NCI-H1105 treated with DMSO at 0.1 percent for 48 hours (cell line): ENCODE data around the gene ARHGEF1.

ENCODE experiments used
- DNase-seq: peaks from one replicate; lab custom pipeline; 2025; lab: John Stamatoyannopoulos, UW

Gene ARHGEF1

DNA sequence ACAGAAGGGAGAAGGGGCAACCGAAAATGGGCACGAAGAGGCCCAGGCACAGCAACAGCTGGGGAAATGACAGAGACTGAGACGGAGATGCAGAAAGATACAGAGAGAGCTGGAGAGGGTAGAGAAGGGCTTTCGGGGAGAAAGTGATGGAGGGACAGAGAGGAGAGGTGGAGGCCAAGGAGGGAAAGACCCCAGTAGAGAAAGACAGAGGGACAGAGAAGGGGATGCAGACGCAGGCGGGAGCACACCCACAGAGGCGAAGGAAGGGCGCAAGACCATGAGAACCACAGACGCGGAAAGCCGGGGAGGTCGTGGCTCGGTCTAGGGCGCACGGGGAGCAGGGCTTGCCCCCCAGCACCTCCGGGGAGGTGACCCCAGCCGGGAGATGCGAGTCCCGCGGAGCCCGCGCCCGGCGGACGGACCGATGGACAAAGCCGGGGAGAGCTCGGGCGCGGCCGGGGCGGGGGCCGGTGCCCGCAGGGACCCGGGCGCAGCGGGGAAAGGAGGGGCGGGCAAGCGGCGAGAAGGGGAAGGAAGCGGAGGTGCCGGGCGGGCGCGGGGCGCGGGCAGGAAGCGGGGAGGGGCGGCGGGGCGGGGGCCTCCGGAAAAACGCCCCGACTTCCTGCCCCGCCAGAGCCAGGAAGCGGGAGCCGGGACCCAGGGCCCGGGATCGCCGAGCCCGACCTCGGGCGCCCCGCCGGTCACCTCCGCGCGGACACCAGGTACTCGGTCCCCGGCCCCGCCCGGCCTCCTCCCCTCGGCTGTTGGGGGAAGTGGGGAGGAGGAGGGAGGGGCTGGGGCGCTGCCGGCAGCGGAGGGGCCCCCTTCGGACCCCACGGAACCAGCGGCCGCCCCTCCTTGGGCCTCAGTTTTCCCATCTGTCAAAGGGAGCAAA is at the start of gene ARHGEF1:
ARHGEF1 (plus strand) TSS at position 617 of the 895 bp plus-strand sequence. CDS start 4,899 bp downstream, outside the sequence.
- DNase-seq, result no peak

GRCh38 chr19:41837981-41838708 is 44.8 kb upstream of the ARHGEF1 start:
- no peak for DNase-seq

DNA sequence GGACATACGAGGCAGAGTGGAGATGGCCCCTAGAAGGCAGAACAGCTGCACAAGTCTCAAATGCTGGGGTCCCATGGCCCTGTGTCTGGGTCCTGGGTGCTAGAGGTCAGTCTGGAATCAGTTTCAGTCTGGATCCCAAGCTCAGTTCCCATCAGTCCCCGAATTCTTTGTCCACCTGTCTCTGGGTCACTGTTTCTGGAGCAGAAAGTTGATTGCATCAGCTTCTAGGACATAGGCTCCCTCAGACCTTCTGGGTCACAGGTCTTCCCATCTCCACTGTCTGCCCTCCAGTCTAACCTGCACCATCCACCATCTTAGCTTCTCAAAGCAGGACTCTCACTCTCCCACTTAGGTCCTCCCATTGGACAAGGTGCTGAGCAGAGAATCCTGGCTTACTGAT is 43.8 kb upstream of the ARHGEF1 start:
- DNase-seq, result no peak

DNA sequence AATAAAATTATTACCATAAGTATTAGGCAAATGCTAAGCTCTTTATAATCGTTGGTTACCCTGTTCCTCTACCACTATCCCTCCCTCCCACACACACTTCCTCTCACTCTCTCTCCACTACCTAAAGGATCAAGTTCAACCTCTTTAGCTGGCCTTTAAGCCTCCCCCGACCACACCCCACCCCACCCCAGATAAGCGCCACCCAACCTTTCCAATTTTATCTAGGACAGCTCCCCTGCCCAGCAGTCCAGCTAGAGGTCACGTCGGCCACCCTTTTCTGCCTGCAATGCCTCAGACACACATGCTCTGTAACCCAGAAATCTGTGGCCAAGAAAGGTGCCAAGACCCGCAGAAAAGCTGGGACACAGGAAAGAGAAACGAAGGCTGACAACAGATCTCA is 39.6 kb upstream of the ARHGEF1 start:
- DNase-seq, result no peak

GRCh38 chr19:41844601-41845000 is 38.4 kb upstream of the ARHGEF1 start, which contains the start of gene LYPD4:
TSS of gene LYPD4 (minus strand) at chr19:41844683. CDS start at chr19:41839285, 5,398 bp downstream.
- no peak for DNase-seq

DNA sequence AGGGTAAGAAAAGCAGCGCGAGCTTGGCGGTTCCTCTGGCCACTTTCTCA is 38.2 kb upstream of the ARHGEF1 start, which contains the start of gene DMRTC2:
DMRTC2 (plus strand) TSS at position 42 of the 50 bp plus-strand sequence. CDS start 2,387 bp downstream, outside the sequence.
- no peak for DNase-seq

- DNase-seq, result no peak
These were observed 37.9 kb upstream of the ARHGEF1 start for GRCh38 chr19:41845051-41845590.

- DNase-seq, result no peak
These were observed 35.5 kb upstream of the ARHGEF1 start for GRCh38 chr19:41847351-41848105.

DNA sequence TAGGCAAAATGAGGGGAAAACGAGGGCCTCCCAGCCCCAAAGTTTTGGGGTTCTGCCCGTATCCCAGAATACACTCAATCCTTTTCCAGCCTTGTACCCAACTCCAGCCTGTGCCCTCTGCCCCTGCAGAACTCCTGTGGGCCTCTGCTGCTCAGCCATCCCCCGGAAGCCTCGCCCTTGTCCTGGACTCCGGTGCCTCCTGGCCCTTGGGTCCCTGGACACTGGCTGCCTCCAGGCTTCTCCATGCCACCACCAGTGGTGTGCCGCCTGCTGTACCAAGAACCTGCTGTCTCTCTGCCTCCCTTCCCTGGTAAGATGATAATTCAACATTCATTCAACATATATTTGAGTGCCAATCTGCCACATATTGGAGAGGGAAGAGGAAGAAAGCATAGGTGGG is 34.3 kb upstream of the ARHGEF1 start:
- no peak for DNase-seq

- no peak for DNase-seq
These were observed 33.9 kb upstream of the ARHGEF1 start for GRCh38 chr19:41849067-41849466.

GRCh38 chr19:41850381-41850780 is 32.6 kb upstream of the ARHGEF1 start:
- no peak for DNase-seq

DNA sequence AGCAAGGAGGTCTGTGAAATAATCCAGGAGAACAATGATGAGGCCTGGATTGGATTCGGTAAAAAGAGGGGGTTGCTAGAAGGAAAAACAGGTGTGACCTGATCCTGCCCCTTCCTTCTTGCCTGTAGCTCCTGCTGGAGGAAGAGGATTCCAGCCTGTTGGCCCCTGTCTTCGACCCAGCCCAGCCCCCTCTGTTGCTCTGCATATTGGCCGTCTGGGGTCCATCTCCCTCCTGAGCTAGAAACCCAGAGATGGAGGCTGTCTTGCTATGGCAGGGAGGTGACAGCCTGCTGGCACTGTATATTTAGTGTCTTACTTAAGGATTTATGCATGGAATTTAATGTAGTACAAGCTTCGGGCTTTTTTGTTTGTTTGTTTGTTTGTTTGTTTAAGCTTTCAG is 31.5 kb upstream of the ARHGEF1 start:
- DNase-seq, result no peak

GRCh38 chr19:41853344-41853743 is 29.6 kb upstream of the ARHGEF1 start:
- DNase-seq, result no peak

- DNase-seq, result no peak
These were observed 29.2 kb upstream of the ARHGEF1 start for GRCh38 chr19:41853768-41854167.

GRCh38 chr19:41859213-41859617 is 23.8 kb upstream of the ARHGEF1 start:
- no peak for DNase-seq

- DNase-seq, result peak; percentile 96
These were observed 23.2 kb upstream of the ARHGEF1 start, which contains the start of gene RPS19 for GRCh38 chr19:41859618-41860418. TSS of gene RPS19 (plus strand) at chr19:41860255. CDS start at chr19:41860775, 520 bp downstream.

DNA sequence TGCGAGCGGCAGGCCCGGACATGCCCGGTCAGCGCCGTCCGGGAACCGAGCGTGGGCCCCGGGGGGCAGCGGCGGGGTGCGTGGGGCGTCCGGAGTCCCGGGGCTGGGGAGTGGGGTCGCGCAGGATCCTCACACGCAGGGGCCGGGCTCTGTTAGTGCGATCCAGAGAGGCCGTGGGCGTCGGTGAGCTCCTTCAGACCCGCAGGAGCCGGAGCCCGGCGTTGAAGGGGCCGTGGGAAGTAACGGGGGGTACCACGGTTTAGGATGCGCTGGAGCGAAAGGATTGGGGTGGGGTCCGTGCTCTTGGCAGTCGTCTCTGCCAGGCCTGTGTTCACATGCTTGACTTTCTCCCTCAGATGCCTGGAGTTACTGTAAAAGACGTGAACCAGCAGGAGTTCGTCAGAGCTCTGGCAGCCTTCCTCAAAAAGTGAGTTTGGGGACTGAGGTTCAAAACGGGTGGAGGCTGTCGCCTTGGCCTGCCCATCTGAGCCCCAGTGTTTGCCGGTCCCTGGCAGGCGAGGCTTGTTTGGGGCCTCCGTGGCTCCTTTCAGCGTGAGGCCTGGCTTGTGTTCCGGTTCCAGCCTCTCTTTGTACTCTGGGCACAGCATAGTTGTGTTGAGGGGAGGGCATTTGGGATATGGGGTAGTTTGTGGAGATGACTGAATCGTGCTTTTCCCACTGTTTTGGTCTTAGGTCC is 22.4 kb upstream of the ARHGEF1 start:
- DNase-seq, result peak; percentile 3

GRCh38 chr19:41861116-41861768 is 21.7 kb upstream of the ARHGEF1 start:
- no peak for DNase-seq

DNA sequence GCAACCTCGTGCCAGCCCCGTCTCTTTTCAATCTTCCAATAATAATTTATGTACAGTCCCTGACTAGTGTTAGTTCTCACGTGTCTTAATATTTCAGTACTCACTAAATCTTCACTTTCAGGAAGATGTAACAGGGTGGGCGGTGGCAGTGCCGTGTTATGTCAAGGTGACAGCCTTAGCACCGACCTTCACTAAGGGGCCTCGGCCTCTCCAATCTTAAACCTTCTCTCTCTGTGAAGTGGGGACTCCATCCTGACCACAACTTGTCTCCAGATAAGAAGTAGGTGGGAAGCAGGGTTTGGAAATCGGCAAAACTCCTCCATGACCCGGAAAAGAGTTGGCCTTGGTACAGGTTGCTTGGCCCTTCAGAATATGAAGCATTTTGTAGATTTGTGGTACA is 21.1 kb upstream of the ARHGEF1 start:
- no peak for DNase-seq

DNA sequence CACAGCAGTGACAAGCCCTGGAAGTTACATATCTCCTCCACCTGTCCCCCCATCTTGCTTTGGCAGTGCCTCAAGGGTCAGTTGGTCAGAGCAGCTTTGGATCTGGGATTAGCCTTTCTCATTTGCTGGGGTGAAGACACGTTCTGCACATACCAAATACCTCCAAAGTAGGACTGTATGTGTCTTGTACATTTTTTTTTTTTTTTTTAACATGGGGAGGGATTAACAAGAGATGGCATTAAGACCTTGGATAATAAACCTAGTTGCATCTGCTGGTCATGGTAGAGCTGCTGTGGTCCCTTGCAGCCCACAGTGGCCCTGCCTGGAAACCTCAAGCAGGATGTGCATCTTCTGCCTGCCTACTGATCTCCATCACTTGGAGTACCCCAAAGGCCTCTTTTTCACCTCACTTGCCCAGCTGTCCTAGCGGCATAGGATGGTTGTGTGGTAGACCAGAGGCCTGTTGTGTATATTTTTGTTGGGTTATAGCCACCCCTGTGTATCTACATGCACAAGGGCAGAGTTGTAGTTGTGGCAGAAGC is 20.5 kb upstream of the ARHGEF1 start:
- DNase-seq, result no peak
